GM13977 (cell line): Measurements from ENCODE around the gene CREG1.

Source experiments
- DNase-seq: peaks from one replicate; pipeline ENCODE4 v3.0.0; 2012; ENCODE audit warnings: low spot score
- CTCF ChIP-seq: IDR thresholded peaks from 2 replicates; pipeline ENCODE4 v1.5.1; 2012; ENCODE audit warnings: mild to moderate bottlenecking, control low read depth; ENCODE audit not compliant: insufficient read depth; ENCODE audit errors: extremely low read depth, missing control alignments
- in situ Hi-C: fragments of 300-500 bp; cut with MboI; formaldehyde crosslinking; loops from one replicate; pipeline ENCODE4 v1.12.0; 2022; ENCODE audit warnings: low sequenced_read_pairs, low pct_unique_long_range_greater_than_20kb, mixed read lengths, inconsistent platforms; ENCODE audit not compliant: unreplicated experiment

The CREG1 gene

GRCh38 chr1:167592475-167592874 is 38.9 kb upstream of the CREG1 start:
- no peak for DNase-seq
- in situ Hi-C loops: no loop called here
- TF ChIP-seq CTCF: no peak

GRCh38 chr1:167588361-167588760 is 34.8 kb upstream of the CREG1 start:
- in situ Hi-C loops: no loop called here

DNA sequence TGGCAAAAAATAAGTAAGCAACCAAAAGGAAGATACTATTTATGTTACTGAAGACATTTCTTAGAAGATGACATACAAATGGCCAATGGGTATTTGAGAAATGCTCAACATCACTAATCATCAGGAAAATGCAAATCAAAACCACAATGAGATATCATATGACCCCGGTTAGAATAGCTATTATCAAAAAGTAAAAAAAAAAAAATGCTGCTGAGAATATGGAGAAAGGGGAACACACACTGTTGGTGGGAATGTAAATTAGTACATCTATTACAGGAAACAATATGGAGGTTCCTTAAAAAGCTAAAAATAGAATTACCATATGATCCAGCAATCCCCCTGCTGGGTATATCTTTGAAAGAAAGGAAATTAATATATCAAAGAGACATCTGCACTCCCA is 34.3 kb upstream of the CREG1 start:
- DNase-seq: no peak
- TF ChIP-seq CTCF: no peak
- in situ Hi-C loops: no loop called here

More at GRCh38 chr1:167588361-167588760, 34.8 kb upstream of the CREG1 start:
- TF ChIP-seq CTCF: no peak
- DNase-seq: no peak

DNA sequence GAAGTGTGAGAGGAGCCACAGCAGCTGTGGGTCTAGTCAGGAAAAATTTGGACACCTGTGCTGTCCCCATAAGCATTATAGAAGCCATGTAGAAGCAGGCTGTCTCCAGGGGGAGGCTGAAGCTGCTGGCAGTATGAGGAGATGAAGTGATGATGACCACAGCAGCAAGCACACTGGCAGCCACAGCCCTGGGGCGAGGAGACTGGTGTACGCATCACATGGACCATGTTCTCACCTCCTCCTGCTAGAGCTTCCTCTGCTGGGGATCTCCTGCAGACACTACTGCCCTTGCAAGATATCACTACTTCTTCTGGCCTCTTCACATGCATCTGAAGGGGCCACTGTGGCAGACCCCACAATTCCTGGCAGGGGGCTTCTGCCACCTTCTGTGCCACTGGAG is 33.8 kb upstream of the CREG1 start:
- no peak for TF ChIP-seq CTCF
- DNase-seq: no peak
- in situ Hi-C loops: no loop called here

DNA sequence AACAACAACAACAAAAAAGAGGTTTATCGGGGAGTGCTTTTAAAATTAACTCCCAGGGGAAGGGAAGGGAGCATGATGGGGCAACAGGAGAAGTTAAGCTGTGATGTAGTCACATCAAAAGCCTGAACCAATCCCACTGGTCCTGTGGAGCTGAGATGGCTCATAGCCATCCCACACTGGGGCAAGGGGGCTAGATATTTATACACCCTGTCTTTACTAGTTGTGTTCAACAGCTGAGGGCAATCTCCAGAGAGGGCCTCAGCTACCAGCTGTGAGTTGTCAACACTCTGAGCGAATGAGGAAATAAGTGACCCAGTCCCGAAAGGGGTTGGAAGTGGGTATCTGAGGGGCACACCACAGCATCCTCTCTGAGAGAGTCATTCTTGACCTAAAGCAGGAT is 31.0 kb upstream of the CREG1 start:
- in situ Hi-C loops: no loop called here

GRCh38 chr1:167582722-167583121 is 29.2 kb upstream of the CREG1 start:
- no peak for TF ChIP-seq CTCF
- no peak for DNase-seq
- in situ Hi-C loops: no loop called here

More for the DNA sequence above, 31.0 kb upstream of the CREG1 start:
- no peak for TF ChIP-seq CTCF
- DNase-seq: no peak

GRCh38 chr1:167582064-167582463 is 28.5 kb upstream of the CREG1 start:
- TF ChIP-seq CTCF: no peak
- no peak for DNase-seq
- in situ Hi-C loops: no loop called here
